OCI-LY7 (cell line): ENCODE results near the gene IFT27. TPM values are rescaled to one million over a fixed set of nuclear protein-coding genes. Genes with fewer than 3 reads are reported as not detected.

Experiments
- BruUV-seq: library from RNA; stranded (reverse); fragments of 400-500 nt; replicated peaks from 2 replicates; lab custom pipeline; 2021; lab: Mats Ljungman, UMichigan
- CTCF ChIA-PET: fragments of 300-600 bp; sonication (Branson Sonifier 250); formaldehyde crosslinking; loops from one replicate; lab custom pipeline; 2022; ENCODE audit warnings: antibody characterized with exemption; ENCODE audit not compliant: unreplicated experiment; lab: Charles Lee
- POLR2A ChIA-PET: fragments of 300-600 bp; sonication (Branson Sonifier 250); formaldehyde crosslinking; loops from one replicate; lab custom pipeline; 2022; ENCODE audit warnings: antibody characterized with exemption; lab: Charles Lee
- DNase-seq: peaks from one replicate; pipeline ENCODE4 v3.0.0-alpha.2; 2015; ENCODE audit warnings: low spot score
- H2AFZ ChIP-seq: fragments of 200-600 bp; sonication (generic), shearing (Covaris generic); 2 replicates; pipeline ENCODE4 v1.6.1; 2014; ENCODE audit warnings: mild to moderate bottlenecking, antibody characterized with exemption, low read length, moderate library complexity
- H3K27ac ChIP-seq: fragments of 200-600 bp; sonication (generic); 2 replicates; pipeline ENCODE4 v1.5.1; 2014; ENCODE audit warnings: mixed run types, low read depth, mild to moderate bottlenecking, moderate library complexity, low read length, inconsistent platforms; ENCODE audit not compliant: poor library complexity, severe bottlenecking
- H3K36me3 ChIP-seq: fragments of 200-600 bp; sonication (generic); 2 replicates; pipeline ENCODE4 v1.6.1; 2014; ENCODE audit warnings: mild to moderate bottlenecking, antibody characterized with exemption, low read length, moderate library complexity, mixed read lengths; ENCODE audit not compliant: insufficient read depth
- H3K4me1 ChIP-seq: fragments of 200-600 bp; sonication (generic); 2 replicates; pipeline ENCODE4 v1.5.1; 2014; ENCODE audit warnings: mild to moderate bottlenecking, low read length; ENCODE audit not compliant: insufficient read depth, poor library complexity, severe bottlenecking
- H3K4me2 ChIP-seq: fragments of 200-600 bp; sonication (generic); 2 replicates; pipeline ENCODE4 v1.6.1; 2014; ENCODE audit warnings: mild to moderate bottlenecking, low read length
- H3K4me3 ChIP-seq: fragments of 200-600 bp; sonication (generic); 2 replicates; pipeline ENCODE4 v1.5.1; 2014; ENCODE audit warnings: mild to moderate bottlenecking, low read depth, low read length; ENCODE audit not compliant: poor library complexity, severe bottlenecking
- H3K79me2 ChIP-seq: fragments of 200-600 bp; sonication (generic); 2 replicates; pipeline ENCODE4 v1.6.1; 2016; ENCODE audit warnings: low read depth, mild to moderate bottlenecking, low read length, moderate library complexity, mixed read lengths; ENCODE audit not compliant: insufficient read depth
- H3K9me2 ChIP-seq: fragments of 200-600 bp; sonication (generic); 2 replicates; pipeline ENCODE4 v1.6.1; 2016; ENCODE audit warnings: mild to moderate bottlenecking, low read length, mixed read lengths; ENCODE audit not compliant: insufficient read depth
- H3K9me3 ChIP-seq: fragments of 200-600 bp; sonication (generic); 2 replicates; pipeline ENCODE4 v1.6.1; 2014; ENCODE audit warnings: mild to moderate bottlenecking, mixed run types, low read length, mixed read lengths
- H4K20me1 ChIP-seq: fragments of 200-600 bp; sonication (generic); 2 replicates; pipeline ENCODE4 v1.6.1; 2014; ENCODE audit warnings: mild to moderate bottlenecking, antibody characterized with exemption, low read length, moderate library complexity, mixed read lengths; ENCODE audit not compliant: insufficient read depth
- EZH2phosphoT487 ChIP-seq: fragments of 200-600 bp; sonication (generic); IDR thresholded peaks from 2 replicates; pipeline ENCODE4 v1.6.1; 2018; ENCODE audit warnings: low read depth, borderline replicate concordance, mild to moderate bottlenecking, mixed run types, antibody characterized with exemption, low read length, moderate library complexity, mixed read lengths
- intact Hi-C: fragments of 100-400 bp; cut with micrococcal nuclease; formaldehyde crosslinking; loops from one replicate; pipeline ENCODE4 v1.10.0; 2022; ENCODE audit not compliant: unreplicated experiment
- total RNA-seq, 2 experiments: library from RNA; depleted of rRNA in 1 of 2; stranded (reverse); fragments of >200 nt in 1 of 2; shearing (Covaris generic) in 1 of 2; gene quantifications; 2 replicates each; pipeline ENCODE4 v1.2.3, GENCODE V29; 2014 to 2022
- TF ChIP-seq, protein P1 (sequence below): fragments of 200-600 bp; sonication (generic); conservative IDR thresholded peaks from 2 replicates; pipeline ENCODE4 v1.5.1; 2014; ENCODE audit warnings: mild to moderate bottlenecking, antibody characterized with exemption, low read length, moderate library complexity, mixed read lengths

The IFT27 gene
- total RNA-seq, 2 experiments from 2014 or later, result 18.3 to 50.0 TPM

DNA sequence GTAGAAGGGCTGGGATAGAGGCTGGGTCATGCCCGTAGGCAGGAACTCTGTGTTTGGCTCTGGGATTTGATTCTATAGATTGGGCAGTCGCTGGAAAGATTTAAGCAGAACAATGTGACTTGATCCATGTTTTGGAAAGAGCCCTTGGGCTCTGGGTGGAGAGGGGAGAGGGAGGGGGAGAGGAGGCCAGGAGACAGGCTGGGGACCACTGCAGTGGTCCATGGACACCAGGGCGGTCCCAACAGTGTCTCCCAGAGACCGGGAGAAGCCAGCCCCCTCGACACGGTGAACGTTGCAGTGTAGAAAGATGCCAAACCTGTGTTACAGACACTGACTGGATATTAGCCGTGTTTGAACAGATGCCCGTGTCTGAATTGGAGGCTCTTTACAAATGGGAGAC is 21.5 kb upstream of the IFT27 start:
- no TSS peak for BruUV-seq
- H4K20me1 ChIP-seq, result no peaks in the 10 kb centered on the region
- no peak for DNase-seq
- no peaks in the 10 kb centered on the region for H3K79me2 ChIP-seq
- H3K36me3 ChIP-seq, result no peaks in the 10 kb centered on the region
- no peak overlapping the region for H2AFZ ChIP-seq
- H3K9me2 ChIP-seq, result no peaks in the 10 kb centered on the region
- H3K9me3 ChIP-seq, result no peaks in the 10 kb centered on the region
- intact Hi-C loops, result no loop called here
- H3K4me1 ChIP-seq, result no peaks in the 10 kb centered on the region
- no peak for TF ChIP-seq EZH2phosphoT487
- TF ChIP-seq, protein P1, sequence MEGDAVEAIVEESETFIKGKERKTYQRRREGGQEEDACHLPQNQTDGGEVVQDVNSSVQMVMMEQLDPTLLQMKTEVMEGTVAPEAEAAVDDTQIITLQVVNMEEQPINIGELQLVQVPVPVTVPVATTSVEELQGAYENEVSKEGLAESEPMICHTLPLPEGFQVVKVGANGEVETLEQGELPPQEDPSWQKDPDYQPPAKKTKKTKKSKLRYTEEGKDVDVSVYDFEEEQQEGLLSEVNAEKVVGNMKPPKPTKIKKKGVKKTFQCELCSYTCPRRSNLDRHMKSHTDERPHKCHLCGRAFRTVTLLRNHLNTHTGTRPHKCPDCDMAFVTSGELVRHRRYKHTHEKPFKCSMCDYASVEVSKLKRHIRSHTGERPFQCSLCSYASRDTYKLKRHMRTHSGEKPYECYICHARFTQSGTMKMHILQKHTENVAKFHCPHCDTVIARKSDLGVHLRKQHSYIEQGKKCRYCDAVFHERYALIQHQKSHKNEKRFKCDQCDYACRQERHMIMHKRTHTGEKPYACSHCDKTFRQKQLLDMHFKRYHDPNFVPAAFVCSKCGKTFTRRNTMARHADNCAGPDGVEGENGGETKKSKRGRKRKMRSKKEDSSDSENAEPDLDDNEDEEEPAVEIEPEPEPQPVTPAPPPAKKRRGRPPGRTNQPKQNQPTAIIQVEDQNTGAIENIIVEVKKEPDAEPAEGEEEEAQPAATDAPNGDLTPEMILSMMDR, result no peak
- POLR2A ChIA-PET, result no interaction called here
- H3K27ac ChIP-seq, result no peak overlapping the region
- CTCF ChIA-PET, result no interaction called here
- H3K4me2 ChIP-seq, result no peak overlapping the region
- H3K4me3 ChIP-seq, result no peak overlapping the region

DNA sequence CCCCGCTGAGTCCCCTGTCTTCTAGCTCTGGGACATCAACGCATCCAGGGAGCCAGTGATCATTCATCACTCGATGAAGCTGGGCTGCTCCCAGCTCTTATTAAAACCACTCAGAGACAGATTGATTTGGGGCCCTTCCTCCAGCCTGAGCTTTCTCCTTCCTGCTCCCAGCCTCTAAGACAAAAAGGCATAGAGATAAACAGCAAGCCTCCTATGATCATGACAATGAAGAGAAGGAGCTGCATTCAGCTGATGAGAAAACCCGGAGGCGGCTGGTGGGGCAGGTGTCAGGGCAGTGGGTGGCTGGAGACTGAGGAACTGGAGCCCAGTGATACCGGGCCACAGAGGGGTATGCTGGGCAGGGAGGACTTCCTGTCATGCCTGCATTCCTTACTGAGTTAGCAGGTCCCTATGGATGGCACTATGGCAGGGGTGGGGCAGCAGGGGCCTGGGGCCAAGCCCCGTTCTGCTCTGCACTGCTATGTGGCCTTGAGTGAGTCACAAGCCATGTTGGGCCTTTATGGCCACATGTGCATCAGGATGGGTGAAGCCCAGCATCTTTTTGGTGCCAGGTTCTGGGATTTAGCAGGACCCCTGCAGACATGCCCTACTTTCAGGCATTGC is 20.7 kb upstream of the IFT27 start:
- ChIA-PET CTCF (no interaction called here), POLR2A (no interaction called here)
- Histone ChIP-seq H3K79me2 (no peaks in the 10 kb centered on the region), H3K4me2 (no peak overlapping the region), H3K4me1 (no peaks in the 10 kb centered on the region), H3K36me3 (no peaks in the 10 kb centered on the region), H3K9me2 (no peaks in the 10 kb centered on the region), H2AFZ (no peak overlapping the region), H3K4me3 (no peak overlapping the region), H4K20me1 (no peaks in the 10 kb centered on the region), H3K27ac (no peak overlapping the region), H3K9me3 (no peaks in the 10 kb centered on the region)
- BruUV-seq, result no TSS peak
- no peak for TF ChIP-seq EZH2phosphoT487
- TF ChIP-seq, protein P1, result no peak
- intact Hi-C loops, result no loop called here
- no peak for DNase-seq

- H3K9me3 ChIP-seq, result no peaks in the 10 kb centered on the region
- no peak overlapping the region for H3K4me3 ChIP-seq
- ChIA-PET CTCF (no interaction called here), POLR2A (no interaction called here)
- intact Hi-C loops, result no loop called here
- no peaks in the 10 kb centered on the region for H3K4me1 ChIP-seq
- H3K4me2 ChIP-seq, result no peak overlapping the region
- no peak overlapping the region for H3K27ac ChIP-seq
- BruUV-seq, result no TSS peak
- no peaks in the 10 kb centered on the region for H3K9me2 ChIP-seq
- H2AFZ ChIP-seq, result no peak overlapping the region
- DNase-seq, result no peak
- no peaks in the 10 kb centered on the region for H3K79me2 ChIP-seq
- no peaks in the 10 kb centered on the region for H3K36me3 ChIP-seq
- no peaks in the 10 kb centered on the region for H4K20me1 ChIP-seq
- no peak for TF ChIP-seq EZH2phosphoT487
- TF ChIP-seq, protein P1, result no peak
These were observed 19.7 kb upstream of the IFT27 start for GRCh38 chr22:36795633-36796032.
